SHP77 treated with DMSO at 0.1 percent for 48 hours (cell line): ENCODE data around the gene MBD3L5.
"Not testable (repeated sequence)": the region's sequence is repeated elsewhere in the genome, so short reads cannot be mapped to it uniquely, and the experiment has no call there.

Experiments used
- DNase-seq: peaks from one replicate; lab custom pipeline; 2025; lab: John Stamatoyannopoulos, UW

MBD3L5 gene

DNA sequence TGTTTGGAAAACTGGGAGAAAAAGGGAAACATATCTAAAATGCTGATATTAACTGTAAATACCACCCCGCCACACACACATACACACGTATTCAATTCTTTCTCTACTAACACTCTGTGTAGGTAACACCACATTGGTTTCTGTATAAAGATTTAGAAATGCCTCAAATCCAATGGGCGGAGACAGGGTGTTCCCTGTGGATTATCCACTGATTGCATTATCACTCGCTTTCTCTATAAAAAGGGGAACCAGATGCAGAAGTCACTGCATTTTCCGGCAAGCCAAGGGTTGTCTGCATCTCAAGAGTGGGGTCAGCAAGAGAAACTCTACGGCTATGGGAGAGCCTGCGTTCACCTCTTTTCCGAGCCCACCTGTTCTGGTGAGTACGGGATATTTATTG, at the start of gene MBD3L5:
TSS of gene MBD3L5 (plus strand) at position 301 of the 400 bp plus-strand sequence. CDS start at position 335, 34 bp downstream.
- not testable (repeated sequence) for DNase-seq

DNA sequence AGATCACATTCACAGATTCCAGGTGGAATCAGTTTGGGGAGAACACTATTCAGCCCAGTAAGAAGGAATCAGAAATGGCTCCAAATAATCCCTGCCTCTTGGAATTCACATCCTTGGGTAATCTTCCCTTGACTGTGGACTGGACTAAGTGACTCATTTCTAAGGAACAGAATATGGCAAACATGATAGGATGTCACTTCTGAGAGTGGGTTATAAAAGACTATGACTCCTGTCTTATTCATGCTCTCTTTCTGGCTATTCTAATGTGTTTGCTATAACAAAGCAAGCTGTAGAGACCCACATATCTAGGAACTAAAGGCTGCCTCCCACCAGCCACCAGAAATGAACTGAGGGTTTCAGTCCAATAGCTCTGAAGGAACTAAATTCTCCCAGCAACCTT, 46.9 kb upstream of the MBD3L5 start:
- no peak for DNase-seq

GRCh38 chr19:6987850-6988249, 42.5 kb upstream of the MBD3L5 start:
- DNase-seq, result no peak

DNA sequence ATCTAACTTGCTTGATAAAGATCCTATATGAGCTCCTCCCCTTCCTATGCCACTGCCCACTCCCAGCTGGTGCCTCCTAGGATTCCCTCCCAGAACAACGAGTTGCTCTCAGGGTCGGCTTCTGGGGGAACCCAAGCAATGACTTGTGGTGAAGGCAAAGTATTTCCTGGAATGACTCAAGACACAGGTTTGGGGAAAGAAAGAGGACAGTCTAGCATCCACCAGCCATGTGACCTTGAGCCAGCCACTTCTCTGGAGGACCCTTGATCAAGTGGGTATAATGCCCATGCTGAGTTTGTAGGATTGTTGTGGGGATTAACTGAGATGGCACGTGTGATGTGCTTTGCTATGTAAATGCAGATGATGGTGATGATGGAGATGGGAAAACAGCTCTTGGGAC, 42.1 kb upstream of the MBD3L5 start:
- DNase-seq, result no peak

- DNase-seq, result no peak
Observed at GRCh38 chr19:6995054-6995453, 35.3 kb upstream of the MBD3L5 start.

- DNase-seq, result no peak
Observed at GRCh38 chr19:6996810-6997209, 33.6 kb upstream of the MBD3L5 start.

GRCh38 chr19:6997679-6998445, 32.5 kb upstream of the MBD3L5 start:
- DNase-seq, result no peak

DNA sequence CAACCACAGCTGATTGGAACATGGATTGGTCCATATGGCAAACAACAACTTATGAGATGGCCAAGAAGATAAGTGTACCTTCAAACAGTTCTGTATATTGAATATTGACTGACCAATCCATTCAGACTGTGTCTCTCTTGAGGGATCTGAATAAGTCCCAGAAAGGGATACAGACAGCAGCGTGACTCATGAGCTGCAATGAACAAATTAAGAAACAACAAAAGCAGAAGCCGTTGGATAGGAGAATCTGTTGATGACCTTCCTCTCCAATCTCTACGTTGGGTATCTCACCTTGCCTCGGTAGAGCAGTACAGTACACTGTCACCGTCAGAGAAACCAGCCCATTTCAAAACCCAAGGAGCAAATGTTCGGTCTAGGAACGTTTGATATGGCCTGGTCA, 30.4 kb upstream of the MBD3L5 start:
- DNase-seq, result no peak

GRCh38 chr19:7000333-7000732, 30.0 kb upstream of the MBD3L5 start:
- no peak for DNase-seq

DNA sequence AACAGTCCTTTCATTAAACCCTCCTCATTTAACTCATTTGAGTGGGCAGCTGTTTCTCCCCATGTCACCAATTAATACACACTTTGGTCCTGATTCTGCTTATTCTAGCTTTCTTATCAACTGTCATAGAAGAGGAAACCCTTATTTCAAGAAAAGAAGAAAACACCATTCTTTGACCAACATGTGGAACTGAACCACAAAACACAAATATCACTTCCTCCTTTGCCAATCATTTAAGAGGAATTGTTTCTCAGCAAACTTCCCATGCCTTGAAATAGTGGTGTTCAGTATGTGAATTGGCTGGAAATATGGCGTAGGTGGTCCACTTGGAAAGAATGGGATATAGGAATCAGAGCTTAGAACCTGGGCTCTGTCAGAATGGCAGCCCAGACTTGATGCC, 29.6 kb upstream of the MBD3L5 start:
- DNase-seq, result no peak

GRCh38 chr19:7004313-7004931, 26.0 kb upstream of the MBD3L5 start:
- no peak for DNase-seq

DNA sequence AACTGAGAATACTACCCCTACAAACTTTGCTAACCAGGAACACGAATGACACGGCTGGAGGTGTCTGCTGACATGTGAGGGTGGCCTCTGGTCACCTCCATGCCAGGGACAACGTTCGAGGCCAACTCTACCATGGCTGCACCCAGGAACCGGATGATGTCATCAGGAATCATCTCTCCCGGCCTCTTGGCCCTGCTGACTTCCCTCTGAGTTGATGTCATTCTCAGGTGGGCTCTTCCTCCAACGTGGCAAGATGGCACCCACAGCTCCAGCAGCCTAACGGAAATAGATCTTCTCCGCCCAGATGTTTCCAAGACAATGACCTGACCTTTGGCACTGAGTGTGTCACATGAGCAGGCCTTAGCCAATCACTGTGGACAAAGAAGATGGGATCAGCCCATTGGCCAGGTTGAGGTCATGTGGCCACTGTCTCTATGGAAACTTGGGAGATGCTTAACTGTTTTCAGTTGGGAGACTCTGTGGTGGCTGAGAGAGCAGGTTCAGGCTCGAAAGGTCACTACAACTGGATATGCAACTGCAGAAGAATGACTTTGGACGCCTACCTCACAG, 24.2 kb upstream of the MBD3L5 start:
- no peak for DNase-seq

DNA sequence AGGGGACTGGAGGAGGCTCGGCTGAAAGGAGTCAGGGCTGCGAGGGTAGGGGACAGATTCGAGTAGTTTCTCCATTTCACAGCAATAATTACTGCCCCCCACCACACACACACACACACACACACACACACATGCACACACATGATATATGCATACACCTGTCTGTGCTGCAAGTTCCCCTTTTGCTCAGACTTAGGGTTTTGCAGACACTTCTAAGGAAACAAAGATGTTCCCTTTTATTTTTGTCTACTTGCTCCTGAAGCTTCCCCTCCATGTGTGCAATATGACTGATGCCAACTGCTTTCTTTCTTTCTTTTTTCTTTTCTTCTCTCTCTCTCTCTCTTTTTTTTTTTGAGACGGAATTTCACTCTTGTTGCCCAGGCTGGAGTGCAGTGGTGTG, 22.5 kb upstream of the MBD3L5 start:
- DNase-seq, result no peak

GRCh38 chr19:7010722-7011593, 19.4 kb upstream of the MBD3L5 start:
- DNase-seq, result no peak

GRCh38 chr19:7013678-7014077, 16.7 kb upstream of the MBD3L5 start:
- no peak for DNase-seq

- no peak for DNase-seq
Observed at GRCh38 chr19:7018828-7019227, 11.6 kb upstream of the MBD3L5 start.

- not testable (repeated sequence) for DNase-seq
Observed at GRCh38 chr19:7021331-7021730, 9.0 kb upstream of the MBD3L5 start, which contains the start of gene MBD3L2B. Gene MBD3L2B (minus strand): TSS chr19:7021431. CDS start chr19:7021397, 34 bp downstream.

- DNase-seq, result not testable (repeated sequence)
Observed at GRCh38 chr19:7028790-7029189, 1.6 kb upstream of the MBD3L5 start.

DNA sequence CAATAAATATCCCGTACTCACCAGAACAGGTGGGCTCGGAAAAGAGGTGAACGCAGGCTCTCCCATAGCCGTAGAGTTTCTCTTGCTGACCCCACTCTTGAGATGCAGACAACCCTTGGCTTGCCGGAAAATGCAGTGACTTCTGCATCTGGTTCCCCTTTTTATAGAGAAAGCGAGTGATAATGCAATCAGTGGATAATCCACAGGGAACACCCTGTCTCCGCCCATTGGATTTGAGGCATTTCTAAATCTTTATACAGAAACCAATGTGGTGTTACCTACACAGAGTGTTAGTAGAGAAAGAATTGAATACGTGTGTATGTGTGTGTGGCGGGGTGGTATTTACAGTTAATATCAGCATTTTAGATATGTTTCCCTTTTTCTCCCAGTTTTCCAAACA, 9.7 kb downstream of the MBD3L5 start, which contains the start of gene MBD3L4:
TSS of gene MBD3L4 (minus strand) at position 101 of the 400 bp plus-strand sequence. CDS start at position 66, 35 bp downstream.
- not testable (repeated sequence) for DNase-seq

DNA sequence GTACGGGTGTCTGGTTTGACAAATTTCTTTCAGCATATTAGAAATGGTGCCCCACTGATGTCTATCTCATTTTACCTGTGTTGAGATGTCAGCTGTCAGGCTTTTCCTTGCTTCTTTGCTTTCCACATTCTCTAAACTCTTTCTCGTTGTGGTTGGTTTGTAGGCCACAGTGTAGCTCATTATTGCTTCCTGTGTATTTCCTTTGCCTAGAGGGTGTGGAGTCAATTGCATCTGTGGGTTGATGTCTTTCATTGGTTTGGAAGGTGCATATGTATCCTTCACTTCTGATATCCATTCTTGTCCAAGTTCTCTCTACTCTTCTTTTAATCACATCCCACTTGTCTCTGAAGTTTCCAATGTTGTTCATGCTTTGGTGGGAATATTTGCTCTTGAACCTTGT, 11.2 kb downstream of the MBD3L5 start:
- DNase-seq, result not testable (repeated sequence)

- DNase-seq, result not testable (repeated sequence)
Observed at GRCh38 chr19:7049021-7049420, 18.6 kb downstream of the MBD3L5 start, which contains the start of gene MBD3L2. Gene MBD3L2 (plus strand): TSS chr19:7049321. CDS start chr19:7049374, 53 bp downstream.

DNA sequence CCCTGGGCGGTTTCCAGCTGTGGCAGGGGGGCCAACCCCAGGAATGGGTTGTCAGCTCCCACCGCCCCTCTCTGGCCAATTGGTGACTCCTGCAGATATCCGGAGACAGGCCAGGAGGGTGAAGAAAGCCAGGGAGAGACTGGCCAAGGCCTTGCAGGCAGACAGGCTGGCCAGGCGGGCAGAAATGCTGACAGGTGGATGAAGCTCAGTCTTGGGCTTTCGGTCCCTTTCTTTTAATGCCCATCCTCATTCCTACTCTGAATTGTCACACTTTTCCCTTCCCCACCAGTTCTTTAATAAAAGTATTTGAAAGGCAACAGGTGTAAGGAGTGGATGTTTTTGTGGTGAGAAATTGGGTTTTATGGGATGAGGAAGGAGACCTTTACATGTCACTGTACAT, 21.0 kb downstream of the MBD3L5 start:
- not testable (repeated sequence) for DNase-seq
